ENCODE results near the gene GAS7.
"Not testable (repeated sequence)": the region's sequence is repeated elsewhere in the genome, so short reads cannot be mapped to it uniquely, and the experiment has no call there.

The GAS7 gene

GRCh38 chr17:10069301-10069700 is 129.1 kb downstream of the GAS7 start:
- DNase-seq, result no peak

- DNase-seq, result no peak
These were observed 130.8 kb downstream of the GAS7 start for GRCh38 chr17:10067446-10068143.

GRCh38 chr17:10064536-10064935 is 133.9 kb downstream of the GAS7 start:
- no peak for DNase-seq

- DNase-seq, result no peak
These were observed 134.6 kb downstream of the GAS7 start for GRCh38 chr17:10063730-10064241.

GRCh38 chr17:10062691-10063385 is 135.6 kb downstream of the GAS7 start:
- no peak for DNase-seq

- DNase-seq, result no peak
These were observed 137.1 kb downstream of the GAS7 start for GRCh38 chr17:10061111-10061845.

- DNase-seq, result no peak
These were observed 137.9 kb downstream of the GAS7 start for GRCh38 chr17:10060526-10060925.

GRCh38 chr17:10059684-10060211 is 138.7 kb downstream of the GAS7 start:
- DNase-seq, result no peak

GRCh38 chr17:10058921-10059683 is 139.3 kb downstream of the GAS7 start:
- DNase-seq, result no peak

- not testable (repeated sequence) for DNase-seq
These were observed 140.9 kb downstream of the GAS7 start for GRCh38 chr17:10057466-10057865.

GRCh38 chr17:10055262-10055975 is 143.0 kb downstream of the GAS7 start:
- no peak for DNase-seq

- DNase-seq, result no peak
These were observed 144.4 kb downstream of the GAS7 start for GRCh38 chr17:10053782-10054540.

- no peak for DNase-seq
These were observed 146.1 kb downstream of the GAS7 start for GRCh38 chr17:10052106-10052813.

- DNase-seq, result no peak
These were observed 147.3 kb downstream of the GAS7 start for GRCh38 chr17:10051112-10051511.

- DNase-seq, result no peak
These were observed 147.8 kb downstream of the GAS7 start for GRCh38 chr17:10050597-10051101.

- no peak for DNase-seq
These were observed 149.6 kb downstream of the GAS7 start for GRCh38 chr17:10048629-10049350.

GRCh38 chr17:10046786-10047785 is 151.3 kb downstream of the GAS7 start:
- DNase-seq, result no peak

Data from NCI-H2081 treated with DMSO at 0.1 percent for 48 hours (cell line).